Measurements from ENCODE around the gene PLK5. TPM values are rescaled to one million over a fixed set of nuclear protein-coding genes. Genes with fewer than 3 reads are reported as not detected.

PLK5 gene
- polyA plus RNA-seq, 1 of the 3 experiments (the other 2 are of a cell fraction), result not detected

DNA sequence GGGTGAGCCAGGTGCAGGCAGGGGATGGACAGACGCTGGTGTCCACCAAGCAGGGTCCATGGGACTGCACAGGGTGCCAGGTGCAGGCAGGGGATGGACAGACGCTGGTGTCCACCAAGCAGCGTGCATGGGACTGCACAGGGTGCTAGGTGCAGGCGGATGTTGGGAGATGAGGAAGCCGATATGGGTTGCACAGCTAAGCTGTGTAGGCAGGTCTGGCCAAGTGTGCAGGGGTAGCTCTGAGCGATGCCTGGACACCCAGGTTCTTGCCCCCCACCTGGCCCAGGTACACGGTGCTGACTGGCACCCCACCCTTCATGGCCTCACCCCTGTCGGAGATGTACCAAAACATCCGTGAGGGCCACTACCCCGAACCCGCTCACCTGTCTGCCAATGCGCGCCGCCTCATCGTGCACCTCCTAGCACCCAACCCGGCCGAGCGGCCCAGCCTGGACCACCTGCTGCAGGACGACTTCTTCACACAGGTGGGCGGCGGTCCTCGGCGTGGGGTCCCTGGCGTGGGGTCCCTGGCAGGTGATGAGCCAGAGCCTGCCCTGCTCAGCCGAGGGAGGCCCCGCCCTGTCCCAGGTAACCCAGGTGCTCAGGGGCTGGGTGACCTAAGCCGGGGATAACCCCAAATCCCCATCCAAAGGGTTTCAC lies 3.9 kb downstream of the PLK5 start (continued):
- TF ChIP-seq, protein P1, sequence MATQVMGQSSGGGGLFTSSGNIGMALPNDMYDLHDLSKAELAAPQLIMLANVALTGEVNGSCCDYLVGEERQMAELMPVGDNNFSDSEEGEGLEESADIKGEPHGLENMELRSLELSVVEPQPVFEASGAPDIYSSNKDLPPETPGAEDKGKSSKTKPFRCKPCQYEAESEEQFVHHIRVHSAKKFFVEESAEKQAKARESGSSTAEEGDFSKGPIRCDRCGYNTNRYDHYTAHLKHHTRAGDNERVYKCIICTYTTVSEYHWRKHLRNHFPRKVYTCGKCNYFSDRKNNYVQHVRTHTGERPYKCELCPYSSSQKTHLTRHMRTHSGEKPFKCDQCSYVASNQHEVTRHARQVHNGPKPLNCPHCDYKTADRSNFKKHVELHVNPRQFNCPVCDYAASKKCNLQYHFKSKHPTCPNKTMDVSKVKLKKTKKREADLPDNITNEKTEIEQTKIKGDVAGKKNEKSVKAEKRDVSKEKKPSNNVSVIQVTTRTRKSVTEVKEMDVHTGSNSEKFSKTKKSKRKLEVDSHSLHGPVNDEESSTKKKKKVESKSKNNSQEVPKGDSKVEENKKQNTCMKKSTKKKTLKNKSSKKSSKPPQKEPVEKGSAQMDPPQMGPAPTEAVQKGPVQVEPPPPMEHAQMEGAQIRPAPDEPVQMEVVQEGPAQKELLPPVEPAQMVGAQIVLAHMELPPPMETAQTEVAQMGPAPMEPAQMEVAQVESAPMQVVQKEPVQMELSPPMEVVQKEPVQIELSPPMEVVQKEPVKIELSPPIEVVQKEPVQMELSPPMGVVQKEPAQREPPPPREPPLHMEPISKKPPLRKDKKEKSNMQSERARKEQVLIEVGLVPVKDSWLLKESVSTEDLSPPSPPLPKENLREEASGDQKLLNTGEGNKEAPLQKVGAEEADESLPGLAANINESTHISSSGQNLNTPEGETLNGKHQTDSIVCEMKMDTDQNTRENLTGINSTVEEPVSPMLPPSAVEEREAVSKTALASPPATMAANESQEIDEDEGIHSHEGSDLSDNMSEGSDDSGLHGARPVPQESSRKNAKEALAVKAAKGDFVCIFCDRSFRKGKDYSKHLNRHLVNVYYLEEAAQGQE (IDR thresholded peaks at IDR 0.05; ENCODE audit: low read depth, low read length), result no peak
- TF ChIP-seq TEAD4 (IDR thresholded peaks at IDR 0.05; ENCODE audit: borderline replicate concordance, insufficient read depth), result no peak
- TF ChIP-seq, protein P2, sequence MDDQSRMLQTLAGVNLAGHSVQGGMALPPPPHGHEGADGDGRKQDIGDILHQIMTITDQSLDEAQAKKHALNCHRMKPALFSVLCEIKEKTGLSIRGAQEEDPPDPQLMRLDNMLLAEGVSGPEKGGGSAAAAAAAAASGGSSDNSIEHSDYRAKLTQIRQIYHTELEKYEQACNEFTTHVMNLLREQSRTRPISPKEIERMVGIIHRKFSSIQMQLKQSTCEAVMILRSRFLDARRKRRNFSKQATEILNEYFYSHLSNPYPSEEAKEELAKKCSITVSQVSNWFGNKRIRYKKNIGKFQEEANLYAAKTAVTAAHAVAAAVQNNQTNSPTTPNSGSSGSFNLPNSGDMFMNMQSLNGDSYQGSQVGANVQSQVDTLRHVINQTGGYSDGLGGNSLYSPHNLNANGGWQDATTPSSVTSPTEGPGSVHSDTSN (IDR thresholded peaks at IDR 0.05), result no peak
- TF ChIP-seq CHD2 (IDR thresholded peaks at IDR 0.05; ENCODE audit: low read length, partially characterized antibody), result no peak
- TF ChIP-seq RAD21 (IDR thresholded peaks at IDR 0.05; ENCODE audit: low read length), result no peak

DNA sequence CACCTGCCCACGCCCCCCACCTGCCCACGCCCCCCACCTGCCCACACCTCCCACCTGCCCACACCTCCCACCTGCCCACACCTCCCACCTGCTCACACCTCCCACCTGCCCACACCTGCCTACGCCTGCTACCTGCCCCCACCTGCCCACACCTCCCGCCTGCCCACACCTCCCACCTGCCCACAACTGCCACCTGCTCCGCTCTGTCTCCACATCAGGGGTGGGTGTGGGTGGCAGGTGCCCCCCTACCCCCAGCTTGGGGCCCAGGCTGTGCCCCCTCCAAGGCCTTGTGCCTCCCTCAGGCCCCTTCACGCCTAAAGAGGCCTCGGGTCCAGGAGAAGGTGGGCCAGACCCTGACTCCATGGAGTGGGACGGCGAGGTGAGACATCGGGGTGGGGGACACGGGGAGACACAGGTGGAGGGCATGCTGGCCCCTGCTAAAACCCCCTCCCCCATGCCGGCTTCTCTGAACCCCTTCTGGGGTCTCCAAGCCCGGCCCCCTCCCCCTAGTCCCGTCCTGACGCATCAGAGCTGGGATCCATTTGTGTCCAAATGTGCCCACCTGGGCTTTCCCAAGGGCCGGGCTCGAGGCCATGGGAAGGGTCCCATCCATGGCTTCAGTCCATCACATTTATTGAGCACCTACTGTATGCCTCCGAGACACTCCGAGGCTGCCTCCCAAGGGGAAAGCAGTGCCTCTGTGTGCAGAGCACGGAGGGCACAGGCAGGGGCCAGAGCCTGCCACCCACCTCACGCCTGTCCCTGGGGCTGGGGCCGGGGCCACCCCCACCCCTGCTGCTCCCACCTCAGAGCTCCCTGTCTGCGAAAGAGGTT lies 4.9 kb downstream of the PLK5 start:
- H3K79me2 ChIP-seq (ENCODE audit: insufficient read depth), result no peaks in the 10 kb centered on the region
- no peak overlapping the region for H3K4me2 ChIP-seq
- no peaks in the 10 kb centered on the region for H3F3A ChIP-seq (replicated peaks; ENCODE audit: insufficient read depth)
- ChIA-PET POLR2A (no interaction called here), CTCF (interaction anchor here (1.2 kb wide), 1 partner anchor 17 kb away, joined by 6 read pairs; no protein-coding TSS in a partner anchor)
- DNase-seq, result no peak
- 22% methylated on average over 13 of the region's 23 CpGs for WGBS (ENCODE audit: low lambda C conversion rate)
- H2AFZ ChIP-seq (ENCODE audit: low read depth), result no peak overlapping the region
- H3K9me3 ChIP-seq, result no peaks in the 10 kb centered on the region
- H3K27ac ChIP-seq (ENCODE audit: low read depth in 2 of 2, low read length in 1 of 2), result no peak overlapping the region
- no peak overlapping the region for H3K9ac ChIP-seq
- H3K4me1 ChIP-seq (ENCODE audit: control insufficient read depth in 1 of 2, insufficient read depth in 2 of 2, low read depth in 1 of 2, low read length in 1 of 2), result no peaks in the 10 kb centered on the region
- H3K27me3 ChIP-seq (ENCODE audit: insufficient read depth), result peaks cover 63% of the 10 kb centered on the region
- H3K36me3 ChIP-seq (replicated peaks in 1 of 2; ENCODE audit: control insufficient read depth in 1 of 2, insufficient read depth in 2 of 2, low read length in 1 of 2), result no peaks in the 10 kb centered on the region
- no peaks in the 10 kb centered on the region for H3K9me2 ChIP-seq
- H3K4me3 ChIP-seq (ENCODE audit: low read depth in 2 of 2, low read length in 1 of 2), result no peak overlapping the region
- TF ChIP-seq, protein P3, sequence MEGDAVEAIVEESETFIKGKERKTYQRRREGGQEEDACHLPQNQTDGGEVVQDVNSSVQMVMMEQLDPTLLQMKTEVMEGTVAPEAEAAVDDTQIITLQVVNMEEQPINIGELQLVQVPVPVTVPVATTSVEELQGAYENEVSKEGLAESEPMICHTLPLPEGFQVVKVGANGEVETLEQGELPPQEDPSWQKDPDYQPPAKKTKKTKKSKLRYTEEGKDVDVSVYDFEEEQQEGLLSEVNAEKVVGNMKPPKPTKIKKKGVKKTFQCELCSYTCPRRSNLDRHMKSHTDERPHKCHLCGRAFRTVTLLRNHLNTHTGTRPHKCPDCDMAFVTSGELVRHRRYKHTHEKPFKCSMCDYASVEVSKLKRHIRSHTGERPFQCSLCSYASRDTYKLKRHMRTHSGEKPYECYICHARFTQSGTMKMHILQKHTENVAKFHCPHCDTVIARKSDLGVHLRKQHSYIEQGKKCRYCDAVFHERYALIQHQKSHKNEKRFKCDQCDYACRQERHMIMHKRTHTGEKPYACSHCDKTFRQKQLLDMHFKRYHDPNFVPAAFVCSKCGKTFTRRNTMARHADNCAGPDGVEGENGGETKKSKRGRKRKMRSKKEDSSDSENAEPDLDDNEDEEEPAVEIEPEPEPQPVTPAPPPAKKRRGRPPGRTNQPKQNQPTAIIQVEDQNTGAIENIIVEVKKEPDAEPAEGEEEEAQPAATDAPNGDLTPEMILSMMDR (IDR thresholded peaks at IDR 0.05), result no peak
- TF ChIP-seq, protein P4, sequence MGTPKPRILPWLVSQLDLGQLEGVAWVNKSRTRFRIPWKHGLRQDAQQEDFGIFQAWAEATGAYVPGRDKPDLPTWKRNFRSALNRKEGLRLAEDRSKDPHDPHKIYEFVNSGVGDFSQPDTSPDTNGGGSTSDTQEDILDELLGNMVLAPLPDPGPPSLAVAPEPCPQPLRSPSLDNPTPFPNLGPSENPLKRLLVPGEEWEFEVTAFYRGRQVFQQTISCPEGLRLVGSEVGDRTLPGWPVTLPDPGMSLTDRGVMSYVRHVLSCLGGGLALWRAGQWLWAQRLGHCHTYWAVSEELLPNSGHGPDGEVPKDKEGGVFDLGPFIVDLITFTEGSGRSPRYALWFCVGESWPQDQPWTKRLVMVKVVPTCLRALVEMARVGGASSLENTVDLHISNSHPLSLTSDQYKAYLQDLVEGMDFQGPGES (IDR thresholded peaks at IDR 0.05; ENCODE audit: low read depth, low read length), result no peak
- TF ChIP-seq, protein P1 (IDR thresholded peaks at IDR 0.05; ENCODE audit: low read depth, low read length), result no peak
- TF ChIP-seq ELF1 (IDR thresholded peaks at IDR 0.05), result no peak
- TF ChIP-seq, protein P2 (IDR thresholded peaks at IDR 0.05), result no peak
- no peaks in the 10 kb centered on the region for H4K20me1 ChIP-seq (ENCODE audit: insufficient read depth)

All from SK-N-SH (cell line).